OCI-LY7 (cell line): ENCODE data around the gene IL4. TPM values are rescaled to one million over a fixed set of nuclear protein-coding genes. Genes with fewer than 3 reads are reported as not detected.

Source experiments
- BruUV-seq: library from RNA; stranded (reverse); fragments of 400-500 nt; replicated peaks from 2 replicates; lab custom pipeline; 2021; lab: Mats Ljungman, UMichigan
- CTCF ChIA-PET: fragments of 300-600 bp; sonication (Branson Sonifier 250); formaldehyde crosslinking; loops from one replicate; lab custom pipeline; 2022; ENCODE audit warnings: antibody characterized with exemption; ENCODE audit not compliant: unreplicated experiment; lab: Charles Lee
- POLR2A ChIA-PET: fragments of 300-600 bp; sonication (Branson Sonifier 250); formaldehyde crosslinking; loops from one replicate; lab custom pipeline; 2022; ENCODE audit warnings: antibody characterized with exemption; lab: Charles Lee
- DNase-seq: peaks from one replicate; pipeline ENCODE4 v3.0.0-alpha.2; 2015; ENCODE audit warnings: low spot score
- H2AFZ ChIP-seq: fragments of 200-600 bp; sonication (generic), shearing (Covaris generic); 2 replicates; pipeline ENCODE4 v1.6.1; 2014; ENCODE audit warnings: mild to moderate bottlenecking, antibody characterized with exemption, low read length, moderate library complexity
- H3K27ac ChIP-seq: fragments of 200-600 bp; sonication (generic); 2 replicates; pipeline ENCODE4 v1.5.1; 2014; ENCODE audit warnings: mixed run types, low read depth, mild to moderate bottlenecking, moderate library complexity, low read length, inconsistent platforms; ENCODE audit not compliant: poor library complexity, severe bottlenecking
- H3K36me3 ChIP-seq: fragments of 200-600 bp; sonication (generic); 2 replicates; pipeline ENCODE4 v1.6.1; 2014; ENCODE audit warnings: mild to moderate bottlenecking, antibody characterized with exemption, low read length, moderate library complexity, mixed read lengths; ENCODE audit not compliant: insufficient read depth
- H3K4me1 ChIP-seq: fragments of 200-600 bp; sonication (generic); 2 replicates; pipeline ENCODE4 v1.5.1; 2014; ENCODE audit warnings: mild to moderate bottlenecking, low read length; ENCODE audit not compliant: insufficient read depth, poor library complexity, severe bottlenecking
- H3K4me2 ChIP-seq: fragments of 200-600 bp; sonication (generic); 2 replicates; pipeline ENCODE4 v1.6.1; 2014; ENCODE audit warnings: mild to moderate bottlenecking, low read length
- H3K4me3 ChIP-seq: fragments of 200-600 bp; sonication (generic); 2 replicates; pipeline ENCODE4 v1.5.1; 2014; ENCODE audit warnings: mild to moderate bottlenecking, low read depth, low read length; ENCODE audit not compliant: poor library complexity, severe bottlenecking
- H3K79me2 ChIP-seq: fragments of 200-600 bp; sonication (generic); 2 replicates; pipeline ENCODE4 v1.6.1; 2016; ENCODE audit warnings: low read depth, mild to moderate bottlenecking, low read length, moderate library complexity, mixed read lengths; ENCODE audit not compliant: insufficient read depth
- H3K9me2 ChIP-seq: fragments of 200-600 bp; sonication (generic); 2 replicates; pipeline ENCODE4 v1.6.1; 2016; ENCODE audit warnings: mild to moderate bottlenecking, low read length, mixed read lengths; ENCODE audit not compliant: insufficient read depth
- H3K9me3 ChIP-seq: fragments of 200-600 bp; sonication (generic); 2 replicates; pipeline ENCODE4 v1.6.1; 2014; ENCODE audit warnings: mild to moderate bottlenecking, mixed run types, low read length, mixed read lengths
- H4K20me1 ChIP-seq: fragments of 200-600 bp; sonication (generic); 2 replicates; pipeline ENCODE4 v1.6.1; 2014; ENCODE audit warnings: mild to moderate bottlenecking, antibody characterized with exemption, low read length, moderate library complexity, mixed read lengths; ENCODE audit not compliant: insufficient read depth
- CTCF ChIP-seq: fragments of 200-600 bp; sonication (generic); conservative IDR thresholded peaks from 2 replicates; pipeline ENCODE4 v1.5.1; 2014; ENCODE audit warnings: mild to moderate bottlenecking, antibody characterized with exemption, low read length, moderate library complexity, mixed read lengths
- EZH2phosphoT487 ChIP-seq: fragments of 200-600 bp; sonication (generic); IDR thresholded peaks from 2 replicates; pipeline ENCODE4 v1.6.1; 2018; ENCODE audit warnings: low read depth, borderline replicate concordance, mild to moderate bottlenecking, mixed run types, antibody characterized with exemption, low read length, moderate library complexity, mixed read lengths
- intact Hi-C: fragments of 100-400 bp; cut with micrococcal nuclease; formaldehyde crosslinking; loops from one replicate; pipeline ENCODE4 v1.10.0; 2022; ENCODE audit not compliant: unreplicated experiment
- total RNA-seq, 2 experiments: library from RNA; depleted of rRNA in 1 of 2; stranded (reverse); fragments of >200 nt in 1 of 2; shearing (Covaris generic) in 1 of 2; gene quantifications; 2 replicates each; pipeline ENCODE4 v1.2.3, GENCODE V29; 2014 to 2022

IL4 gene
- total RNA-seq, 2 experiments from 2014 or later, result not detected

- no peak overlapping the region for H3K4me2 ChIP-seq
Observed at GRCh38 chr5:132666310-132667123, 7.3 kb upstream of the IL4 start.

GRCh38 chr5:132667309-132667708 lies 6.5 kb upstream of the IL4 start:
- intact Hi-C loops, result no loop called here
- BruUV-seq, result no TSS peak

More at GRCh38 chr5:132666310-132667123, 7.3 kb upstream of the IL4 start:
- Histone ChIP-seq H3K27ac (no peak overlapping the region), H3K9me3 (no peaks in the 10 kb centered on the region), H3K4me1 (no peaks in the 10 kb centered on the region), H2AFZ (no peak overlapping the region), H3K9me2 (no peaks in the 10 kb centered on the region), H4K20me1 (no peaks in the 10 kb centered on the region), H3K36me3 (no peaks in the 10 kb centered on the region), H3K4me3 (no peak overlapping the region), H3K79me2 (no peaks in the 10 kb centered on the region)
- ChIA-PET CTCF (no interaction called here), POLR2A (interaction anchor here (0.5 to 0.6 kb wide), 2 partner anchors 115 to 423 kb away, joined by 3 to 4 read pairs; no protein-coding TSS in a partner anchor)
- TF ChIP-seq CTCF (no peak), EZH2phosphoT487 (no peak)
- intact Hi-C loops, result no loop called here
- BruUV-seq, result no TSS peak
- no peak for DNase-seq

More at GRCh38 chr5:132667309-132667708, 6.5 kb upstream of the IL4 start:
- ChIA-PET CTCF (no interaction called here), POLR2A (no interaction called here)
- Histone ChIP-seq H3K79me2 (no peaks in the 10 kb centered on the region), H3K4me3 (no peak overlapping the region), H2AFZ (no peak overlapping the region), H3K4me2 (no peak overlapping the region), H3K36me3 (no peaks in the 10 kb centered on the region), H3K4me1 (no peaks in the 10 kb centered on the region), H3K9me3 (no peaks in the 10 kb centered on the region), H3K9me2 (no peaks in the 10 kb centered on the region), H4K20me1 (no peaks in the 10 kb centered on the region), H3K27ac (no peak overlapping the region)
- TF ChIP-seq EZH2phosphoT487 (no peak), CTCF (no peak)
- DNase-seq, result no peak
